ENCODE results near the gene TRIP12. TPM values are rescaled to one million over a fixed set of nuclear protein-coding genes. Genes with fewer than 3 reads are reported as not detected.
A peak's percentile ranks its signal among the peaks of the same experiment; 100 is the strongest.

Gene TRIP12
- total and polyA plus RNA-seq, 2 experiments from 2014 or later = 21.5 to 133 TPM

- no peak for TF ChIP-seq REST (IDR thresholded peaks at IDR 0.05; ENCODE audit: unreplicated experiment)
- no peak for TF ChIP-seq NANOG (IDR thresholded peaks at IDR 0.05; ENCODE audit: borderline replicate concordance)
- TF ChIP-seq EZH2phosphoT487 (IDR thresholded peaks at IDR 0.05; ENCODE audit: unreplicated experiment) = no peak
- no peak for TF ChIP-seq EZH2 (IDR thresholded peaks at IDR 0.05; ENCODE audit: low read depth, unreplicated experiment)
- TF ChIP-seq POLR2AphosphoS5 (IDR thresholded peaks at IDR 0.05; ENCODE audit: low read depth) = no peak
- TF ChIP-seq CREB1 (CRISPR knock-in tag; IDR thresholded peaks at IDR 0.05; ENCODE audit: low read depth) = no peak
Measured at GRCh38 chr2:229732897-229733296, 188.9 kb downstream of the TRIP12 start (continued).

GRCh38 chr2:229731916-229732315 is 189.9 kb downstream of the TRIP12 start:
- Mint-ChIP-seq H3K9me3 (peaks cover 10% of the 10 kb centered on the region), H3K27me3 (ENCODE audit: insufficient read depth, low read depth, poor library complexity) (peaks cover 1% of the 10 kb centered on the region), H3K4me1 (peaks cover 25% of the 10 kb centered on the region), H3K36me3 (ENCODE audit: low read depth) (peaks cover 6% of the 10 kb centered on the region; the same call in 2 of the 3 replicates), H3K27ac (no peak overlapping the region), H3K4me3 (no peak overlapping the region)
- Histone ChIP-seq H3K79me2 (replicated peaks; ENCODE audit: insufficient read depth) (no peaks in the 10 kb centered on the region), H3K36me3 (ENCODE audit: insufficient read depth) (no peaks in the 10 kb centered on the region), H3F3A (replicated peaks; ENCODE audit: low read depth) (0 out of 2 replicates have a peak, but pooled peaks cover 4% of the 10 kb centered on the region), H3K4me1 (ENCODE audit: insufficient read depth) (peaks cover 13% of the 10 kb centered on the region), H3K4me3 (no peak overlapping the region), H4K20me1 (replicated peaks; ENCODE audit: insufficient read depth) (no peaks in the 10 kb centered on the region), H2AFZ (no peak overlapping the region), H3K27me3 (ENCODE audit: insufficient read depth) (no peaks in the 10 kb centered on the region), H3K27ac (ENCODE audit: low read depth) (no peak overlapping the region), H3K9me2 (ENCODE audit: insufficient read depth) (peaks cover 6% of the 10 kb centered on the region; the same call in 1 of the 2 replicates), H3K4me2 (no peak overlapping the region)
- no peak for DNase-seq (ENCODE audit: low spot score)
- ATAC-seq = no peak
- no peak for TF ChIP-seq POLR2AphosphoS5 (IDR thresholded peaks at IDR 0.05; ENCODE audit: low read depth)

GRCh38 chr2:229731363-229731762 is 190.4 kb downstream of the TRIP12 start:
- H3K4me3 Mint-ChIP-seq = no peak overlapping the region

More at GRCh38 chr2:229731363-229731762, 190.4 kb downstream of the TRIP12 start:
- Histone ChIP-seq H3K9me2 (ENCODE audit: insufficient read depth) (peaks cover 6% of the 10 kb centered on the region; the same call in 1 of the 2 replicates), H2AFZ (peak overlapping the region; percentile 56), H3F3A (replicated peaks; ENCODE audit: low read depth) (0 out of 2 replicates have a peak, but pooled peaks cover 4% of the 10 kb centered on the region), H3K4me1 (ENCODE audit: insufficient read depth) (peaks cover 13% of the 10 kb centered on the region), H3K36me3 (ENCODE audit: insufficient read depth) (no peaks in the 10 kb centered on the region), H3K27me3 (ENCODE audit: insufficient read depth) (no peaks in the 10 kb centered on the region), H3K4me3 (no peak overlapping the region), H3K27ac (ENCODE audit: low read depth) (no peak overlapping the region), H3K79me2 (replicated peaks; ENCODE audit: insufficient read depth) (no peaks in the 10 kb centered on the region), H4K20me1 (replicated peaks; ENCODE audit: insufficient read depth) (no peaks in the 10 kb centered on the region), H3K4me2 (no peak overlapping the region)
- TF ChIP-seq JUNB (IDR thresholded peaks at IDR 0.05; ENCODE audit: unreplicated experiment) (no peak), ZNF462 (CRISPR knock-in tag; IDR thresholded peaks at IDR 0.05) (no peak), STAT1 (IDR thresholded peaks at IDR 0.05; ENCODE audit: unreplicated experiment) (no peak)
- DNase-seq (ENCODE audit: low spot score) (no peak), ATAC-seq (no peak)
- Mint-ChIP-seq H3K36me3 (ENCODE audit: low read depth) (peaks cover 4% of the 10 kb centered on the region; the same call in 1 of the 3 replicates), H3K27me3 (ENCODE audit: insufficient read depth, low read depth, poor library complexity) (peaks cover 1% of the 10 kb centered on the region), H3K27ac (no peak overlapping the region), H3K9me3 (peaks cover 7% of the 10 kb centered on the region; the same call in 1 of the 3 replicates), H3K4me1 (peaks cover 25% of the 10 kb centered on the region)

Data from GM23338 (cell line).